ENCODE data around the gene KCNJ6. TPM values are rescaled to one million over a fixed set of nuclear protein-coding genes. Genes with fewer than 3 reads are reported as not detected.

The KCNJ6 gene
- total RNA-seq, 1 donor from 2014 or later = 4.4 TPM

GRCh38 chr21:37614351-37614875, 301.8 kb downstream of the KCNJ6 start:
- Mint-ChIP-seq H3K4me1 (ENCODE audit: low read depth) (peaks cover 6% of the 10 kb centered on the region), H3K27ac (ENCODE audit: unreplicated experiment) (no peak overlapping the region), H3K27me3 (ENCODE audit: low read depth) (no peaks in the 10 kb centered on the region), H3K9me3 (ENCODE audit: low read depth) (peaks cover 17% of the 10 kb centered on the region), H3K4me3 (ENCODE audit: unreplicated experiment) (no peak overlapping the region), H3K36me3 (ENCODE audit: low read depth) (peaks cover 2% of the 10 kb centered on the region)
- no peak for DNase-seq (ENCODE audit: low spot score)
- no peak for TF ChIP-seq CTCF (IDR thresholded peaks at IDR 0.05)

GRCh38 chr21:37607081-37607480, 309.2 kb downstream of the KCNJ6 start:
- no peak for DNase-seq (ENCODE audit: low spot score)
- Mint-ChIP-seq H3K27ac (ENCODE audit: unreplicated experiment) (no peak overlapping the region), H3K4me3 (ENCODE audit: unreplicated experiment) (no peak overlapping the region), H3K27me3 (ENCODE audit: low read depth) (no peaks in the 10 kb centered on the region), H3K4me1 (ENCODE audit: low read depth) (no peaks in the 10 kb centered on the region), H3K9me3 (ENCODE audit: low read depth) (peaks cover 12% of the 10 kb centered on the region), H3K36me3 (ENCODE audit: low read depth) (no peaks in the 10 kb centered on the region)
- TF ChIP-seq CTCF (IDR thresholded peaks at IDR 0.05) = no peak

- TF ChIP-seq CTCF (IDR thresholded peaks at IDR 0.05) = no peak
- no peak for DNase-seq (ENCODE audit: low spot score)
- Mint-ChIP-seq H3K36me3 (ENCODE audit: low read depth) (no peaks in the 10 kb centered on the region), H3K27me3 (ENCODE audit: low read depth) (no peaks in the 10 kb centered on the region), H3K4me3 (ENCODE audit: unreplicated experiment) (no peak overlapping the region), H3K9me3 (ENCODE audit: low read depth) (peaks cover 7% of the 10 kb centered on the region), H3K4me1 (ENCODE audit: low read depth) (no peaks in the 10 kb centered on the region), H3K27ac (ENCODE audit: unreplicated experiment) (no peak overlapping the region)
Measured at GRCh38 chr21:37606549-37606948, 309.7 kb downstream of the KCNJ6 start.

GRCh38 chr21:37605006-37605405, 311.3 kb downstream of the KCNJ6 start:
- Mint-ChIP-seq H3K27ac (ENCODE audit: unreplicated experiment) (no peak overlapping the region), H3K36me3 (ENCODE audit: low read depth) (no peaks in the 10 kb centered on the region), H3K4me3 (ENCODE audit: unreplicated experiment) (no peak overlapping the region), H3K4me1 (ENCODE audit: low read depth) (no peaks in the 10 kb centered on the region), H3K27me3 (ENCODE audit: low read depth) (no peaks in the 10 kb centered on the region), H3K9me3 (ENCODE audit: low read depth) (peaks cover 3% of the 10 kb centered on the region)
- DNase-seq (ENCODE audit: low spot score) = no peak
- TF ChIP-seq CTCF (IDR thresholded peaks at IDR 0.05) = no peak

GRCh38 chr21:37603129-37603528, 313.1 kb downstream of the KCNJ6 start:
- no peaks in the 10 kb centered on the region for H3K4me1 Mint-ChIP-seq (ENCODE audit: low read depth)
- H3K4me3 Mint-ChIP-seq (ENCODE audit: unreplicated experiment) = no peak overlapping the region
- peaks cover 3% of the 10 kb centered on the region for H3K9me3 Mint-ChIP-seq (ENCODE audit: low read depth)
- DNase-seq (ENCODE audit: low spot score) = no peak
- no peak for TF ChIP-seq CTCF (IDR thresholded peaks at IDR 0.05)
- no peak overlapping the region for H3K27ac Mint-ChIP-seq (ENCODE audit: unreplicated experiment)
- peaks cover 2% of the 10 kb centered on the region for H3K27me3 Mint-ChIP-seq (ENCODE audit: low read depth)
- H3K36me3 Mint-ChIP-seq (ENCODE audit: low read depth) = peaks cover 2% of the 10 kb centered on the region

All from chondrocyte (in vitro differentiated cells).